D341Med (cell line): Measurements from ENCODE around the gene GJB3.

Experiments
- DNase-seq: peaks from one replicate; pipeline ENCODE4 v3.0.0; 2012; ENCODE audit warnings: low spot score

GJB3 gene

GRCh38 chr1:34825455-34826091 lies 44.6 kb downstream of the GJB3 start:
- no peak for DNase-seq

GRCh38 chr1:34827341-34827941 lies 46.4 kb downstream of the GJB3 start:
- DNase-seq: no peak

GRCh38 chr1:34828611-34829010 lies 47.6 kb downstream of the GJB3 start:
- no peak for DNase-seq

GRCh38 chr1:34829250-34829649 lies 48.2 kb downstream of the GJB3 start:
- DNase-seq: no peak

GRCh38 chr1:34831721-34832246 lies 50.8 kb downstream of the GJB3 start:
- DNase-seq: no peak

- no peak for DNase-seq
Observed at GRCh38 chr1:34833711-34834110, 52.7 kb downstream of the GJB3 start.
